GM19372 (cell line): Measurements from ENCODE around the gene OR8K5.
"Not testable (repeated sequence)": the region's sequence is repeated elsewhere in the genome, so short reads cannot be mapped to it uniquely, and the experiment has no call there.

Experiments used
- ATAC-seq: cut with Tn5 transposase; IDR thresholded peaks from one replicate; pipeline ENCODE4 v1.9.1; 2021; ENCODE audit warnings: mild to moderate bottlenecking, low read depth, moderate library complexity; ENCODE audit not compliant: unreplicated experiment

Gene OR8K5

GRCh38 chr11:56160217-56160616 is at the start of gene OR8K5:
OR8K5 (minus strand) TSS chr11:56160317; CDS start chr11:56160317, 0 bp downstream.
- ATAC-seq: no peak

GRCh38 chr11:56207790-56208189 is 47.7 kb upstream of the OR8K5 start:
- no peak for ATAC-seq

- ATAC-seq: no peak
These were observed 37.2 kb upstream of the OR8K5 start for GRCh38 chr11:56197367-56197766.

GRCh38 chr11:56196705-56197104 is 36.6 kb upstream of the OR8K5 start:
- no peak for ATAC-seq

GRCh38 chr11:56188602-56189001 is 28.5 kb upstream of the OR8K5 start:
- ATAC-seq: no peak

GRCh38 chr11:56183459-56183858 is 23.3 kb upstream of the OR8K5 start:
- no peak for ATAC-seq

- ATAC-seq: no peak
These were observed 16.2 kb upstream of the OR8K5 start, which contains the start of gene OR5J2 for GRCh38 chr11:56176318-56176717. OR5J2 (plus strand) TSS chr11:56176618; CDS start chr11:56176618, 0 bp downstream.

- ATAC-seq: no peak
These were observed 12.2 kb upstream of the OR8K5 start for GRCh38 chr11:56172256-56172830.

GRCh38 chr11:56163804-56164203 is 3.7 kb upstream of the OR8K5 start:
- no peak for ATAC-seq

GRCh38 chr11:56152333-56152732 is 7.8 kb downstream of the OR8K5 start:
- ATAC-seq: no peak

- no peak for ATAC-seq
These were observed 8.7 kb downstream of the OR8K5 start for GRCh38 chr11:56151376-56151775.

GRCh38 chr11:56143681-56144080 is 16.4 kb downstream of the OR8K5 start:
- not testable (repeated sequence) for ATAC-seq

GRCh38 chr11:56140151-56140661 is 19.9 kb downstream of the OR8K5 start, which contains the start of gene OR8J3:
OR8J3 (minus strand) TSS chr11:56140201; CDS start chr11:56137718, 2,483 bp downstream.
- no peak for ATAC-seq

- no peak for ATAC-seq
These were observed 38.0 kb downstream of the OR8K5 start, which contains the start of gene OR8H3 for GRCh38 chr11:56122073-56122472. OR8H3 (plus strand) TSS chr11:56122373; CDS start chr11:56122373, 0 bp downstream.
